D721Med (cell line): ENCODE measurements around the gene HDAC4.

Source experiments
- DNase-seq: peaks from one replicate; pipeline ENCODE4 v3.0.0; 2011; ENCODE audit warnings: low spot score; ENCODE audit not compliant: insufficient read length
- FAIRE-seq: peaks from 2 replicates; lab custom pipeline; 2011; peaks lifted over from hg19 to GRCh38; lab: Jason Lieb, UNC
- TF ChIP-seq, protein P1 (sequence below): IDR thresholded peaks from 2 replicates; pipeline ENCODE4 v1.5.1; 2012; ENCODE audit warnings: mild to moderate bottlenecking, control low read depth; ENCODE audit not compliant: insufficient read depth; ENCODE audit errors: missing control alignments

Gene HDAC4

DNA sequence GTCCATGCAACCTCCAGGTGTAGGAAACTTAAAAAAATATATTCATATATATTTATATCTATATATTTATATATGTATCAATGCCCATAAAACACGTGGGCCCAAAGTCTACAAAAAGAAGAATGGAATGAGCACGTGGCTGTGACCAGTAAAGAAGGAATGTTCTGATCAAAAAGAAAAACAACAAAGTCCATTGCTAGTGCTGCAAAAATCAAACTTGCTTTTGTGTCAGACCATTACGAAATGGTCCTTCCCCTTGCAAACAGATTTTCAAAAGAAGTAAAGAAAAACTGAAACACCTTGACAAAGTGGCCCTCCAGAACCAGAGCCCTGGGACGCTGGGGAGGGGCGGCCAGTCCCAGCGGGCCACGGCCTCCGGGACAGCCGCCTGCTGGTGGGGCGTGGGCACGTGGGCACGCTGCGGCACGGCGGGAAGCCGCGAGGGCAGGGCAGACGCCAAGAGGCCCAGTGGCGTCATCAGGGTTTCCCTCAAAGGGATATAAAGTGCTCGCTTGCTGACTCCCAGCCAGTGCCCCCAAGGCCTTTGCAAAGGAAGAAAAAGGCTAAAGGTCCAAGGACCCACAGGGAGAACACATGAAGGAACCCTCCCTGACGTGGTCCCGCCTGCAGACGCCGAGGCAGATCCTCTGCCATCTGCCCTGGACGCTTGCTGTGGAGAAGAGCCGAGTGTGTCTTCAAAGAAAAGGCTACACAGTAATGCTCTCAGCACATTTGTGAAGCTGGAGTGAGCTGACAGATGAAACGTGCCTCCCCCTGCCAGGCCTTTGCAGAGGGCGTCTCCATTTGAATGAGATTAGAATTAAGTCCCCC, 351.2 kb downstream of the HDAC4 start:
- no peak for DNase-seq
- no peak for FAIRE-seq
- TF ChIP-seq, protein P1, sequence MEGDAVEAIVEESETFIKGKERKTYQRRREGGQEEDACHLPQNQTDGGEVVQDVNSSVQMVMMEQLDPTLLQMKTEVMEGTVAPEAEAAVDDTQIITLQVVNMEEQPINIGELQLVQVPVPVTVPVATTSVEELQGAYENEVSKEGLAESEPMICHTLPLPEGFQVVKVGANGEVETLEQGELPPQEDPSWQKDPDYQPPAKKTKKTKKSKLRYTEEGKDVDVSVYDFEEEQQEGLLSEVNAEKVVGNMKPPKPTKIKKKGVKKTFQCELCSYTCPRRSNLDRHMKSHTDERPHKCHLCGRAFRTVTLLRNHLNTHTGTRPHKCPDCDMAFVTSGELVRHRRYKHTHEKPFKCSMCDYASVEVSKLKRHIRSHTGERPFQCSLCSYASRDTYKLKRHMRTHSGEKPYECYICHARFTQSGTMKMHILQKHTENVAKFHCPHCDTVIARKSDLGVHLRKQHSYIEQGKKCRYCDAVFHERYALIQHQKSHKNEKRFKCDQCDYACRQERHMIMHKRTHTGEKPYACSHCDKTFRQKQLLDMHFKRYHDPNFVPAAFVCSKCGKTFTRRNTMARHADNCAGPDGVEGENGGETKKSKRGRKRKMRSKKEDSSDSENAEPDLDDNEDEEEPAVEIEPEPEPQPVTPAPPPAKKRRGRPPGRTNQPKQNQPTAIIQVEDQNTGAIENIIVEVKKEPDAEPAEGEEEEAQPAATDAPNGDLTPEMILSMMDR: no peak

DNA sequence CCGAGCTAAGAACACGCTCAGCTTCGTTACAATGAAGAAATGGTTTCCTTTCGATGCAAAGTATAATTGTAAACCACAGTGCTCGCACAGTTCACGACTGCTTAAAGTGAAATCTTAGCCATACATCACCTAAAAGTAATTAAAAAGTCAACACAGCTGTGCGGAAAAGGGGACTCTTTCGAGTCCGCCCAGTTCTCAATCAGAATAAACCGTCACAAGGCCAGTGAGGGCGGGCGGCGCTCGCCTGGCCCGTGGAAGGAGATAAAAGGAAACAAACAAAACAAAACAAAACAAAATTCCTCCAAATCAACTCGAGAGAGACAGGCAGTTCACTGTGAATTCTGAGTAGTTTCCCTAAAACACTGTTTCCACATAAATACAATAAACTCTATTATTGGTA, 352.1 kb downstream of the HDAC4 start:
- DNase-seq (no peak), FAIRE-seq (no peak)
- TF ChIP-seq, protein P1: no peak

DNA sequence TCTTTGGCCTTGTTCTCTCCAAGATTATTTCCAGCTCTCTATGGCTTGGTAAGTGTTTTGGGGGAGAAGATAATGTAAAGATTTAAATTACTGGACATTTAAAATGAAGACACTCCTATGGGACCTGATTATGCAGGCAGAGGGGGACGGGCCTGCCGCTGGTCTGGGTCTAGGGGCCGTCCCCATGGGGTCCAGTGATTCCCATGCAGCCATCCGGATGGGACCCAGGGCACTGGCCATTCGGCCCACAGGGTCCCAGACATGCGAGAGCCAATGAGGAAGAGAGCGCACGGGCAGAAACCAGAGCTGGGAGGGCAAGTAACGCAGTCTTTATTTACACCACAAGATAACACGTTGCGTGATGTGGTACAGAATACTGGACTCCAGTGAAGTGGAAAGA, 353.0 kb downstream of the HDAC4 start:
- TF ChIP-seq, protein P1: no peak
- FAIRE-seq (no peak), DNase-seq (no peak)

DNA sequence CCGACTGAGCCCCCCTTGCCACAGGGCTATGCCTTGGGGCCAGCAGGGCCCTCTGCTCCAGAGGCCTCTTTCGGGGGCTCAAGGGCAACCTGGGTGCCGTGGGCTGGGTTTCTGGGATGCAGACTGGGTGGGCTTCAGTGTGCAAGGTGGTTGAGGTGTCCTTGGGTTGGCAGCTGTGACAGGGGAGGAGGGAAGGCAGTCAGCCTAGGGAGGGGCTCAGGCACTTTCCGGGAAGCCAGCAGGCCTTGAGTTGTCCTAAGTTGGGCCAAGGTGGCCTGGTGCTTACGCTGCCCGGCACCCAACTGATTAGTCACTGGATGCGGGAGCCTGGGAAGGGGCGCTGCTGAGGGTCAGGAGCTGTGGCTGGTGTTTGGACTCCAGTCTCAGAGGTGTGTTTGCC, 353.4 kb downstream of the HDAC4 start:
- DNase-seq: no peak
- FAIRE-seq: no peak
- TF ChIP-seq, protein P1: no peak

DNA sequence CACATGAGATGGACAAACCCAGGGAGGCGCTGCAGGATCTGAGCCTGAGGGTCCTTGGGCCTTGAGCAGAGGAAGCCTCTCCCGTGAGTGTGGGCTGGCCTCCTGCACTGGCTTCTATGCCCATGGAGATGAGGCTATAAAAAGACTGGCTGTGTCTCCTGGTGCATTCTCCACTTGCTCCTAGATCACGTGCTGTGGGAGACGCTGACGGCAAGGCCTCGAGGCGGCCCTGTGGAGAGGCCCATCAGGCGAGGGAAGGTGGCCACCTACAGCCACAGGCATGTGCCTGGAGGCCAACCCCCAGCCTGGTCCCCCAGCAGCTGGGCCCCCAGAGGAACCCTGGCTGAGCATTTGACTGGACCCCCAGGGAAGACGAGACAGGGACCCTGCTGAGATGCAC, 354.0 kb downstream of the HDAC4 start:
- DNase-seq (no peak), FAIRE-seq (no peak)
- TF ChIP-seq, protein P1: no peak

DNA sequence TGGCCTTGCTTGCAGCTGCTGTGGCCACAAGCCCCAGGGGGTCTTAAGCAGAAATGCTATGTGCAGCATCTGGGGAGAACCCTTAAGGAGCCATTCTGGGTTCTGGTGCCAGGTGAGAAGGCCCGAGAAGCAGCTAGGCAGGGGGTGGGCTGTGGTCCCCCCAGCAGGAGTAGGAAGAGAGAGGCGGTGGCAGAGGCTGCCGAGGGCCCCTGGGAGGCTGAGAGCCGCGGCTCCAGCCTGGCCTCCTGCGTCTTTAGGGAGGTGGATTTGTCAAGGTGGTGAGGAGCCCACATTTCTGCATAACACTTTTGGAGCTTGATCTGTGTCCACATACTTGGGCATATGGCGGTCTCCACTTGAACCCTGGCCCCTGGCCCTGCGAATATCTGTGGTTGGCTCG, 356.5 kb downstream of the HDAC4 start:
- FAIRE-seq: no peak
- DNase-seq: no peak
- TF ChIP-seq, protein P1: no peak

DNA sequence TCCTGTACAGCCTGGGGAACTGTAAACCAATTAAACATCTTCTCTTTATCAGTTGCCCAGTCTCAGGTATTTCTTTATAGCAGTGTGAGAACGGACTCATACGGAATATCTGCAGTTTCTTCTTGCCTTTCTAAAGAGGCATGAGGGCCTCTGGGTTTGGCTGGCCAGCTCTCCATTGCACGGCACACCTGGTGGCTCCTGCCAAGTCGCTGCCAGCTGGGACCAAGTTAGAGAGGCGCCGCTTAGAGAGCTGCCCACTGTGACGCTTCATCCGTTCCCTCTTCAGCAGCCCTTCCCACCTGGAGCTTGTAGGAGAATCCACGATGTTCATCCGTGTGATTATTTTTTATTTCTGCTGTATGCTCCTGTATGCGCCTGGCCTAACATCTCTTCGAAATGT, 357.5 kb downstream of the HDAC4 start:
- DNase-seq: no peak
- TF ChIP-seq, protein P1: no peak
- no peak for FAIRE-seq
